ENCODE data around the gene GLDN. TPM values are rescaled to one million over a fixed set of nuclear protein-coding genes. Genes with fewer than 3 reads are reported as not detected.

The GLDN gene
- total and polyA plus RNA-seq, 7 donors = 0.07 to 1.7 (median 1.1) TPM

GRCh38 chr15:51369451-51369761, 28.0 kb downstream of the GLDN start:
- H3K36me3 ChIP-seq (ENCODE audit: insufficient read depth in 1 of 2, low read depth in 1 of 2) = no peaks in the 10 kb centered on the region
- no peaks in the 10 kb centered on the region for H3K9me3 ChIP-seq
- H3K27me3 ChIP-seq (ENCODE audit: insufficient read depth in 3 of 3, low read length in 2 of 3) = no peaks in the 10 kb centered on the region
- intact Hi-C loops (cut with DNase I) = no loop called here
- no peak overlapping the region for H3K27ac ChIP-seq
- TF ChIP-seq, protein P1, sequence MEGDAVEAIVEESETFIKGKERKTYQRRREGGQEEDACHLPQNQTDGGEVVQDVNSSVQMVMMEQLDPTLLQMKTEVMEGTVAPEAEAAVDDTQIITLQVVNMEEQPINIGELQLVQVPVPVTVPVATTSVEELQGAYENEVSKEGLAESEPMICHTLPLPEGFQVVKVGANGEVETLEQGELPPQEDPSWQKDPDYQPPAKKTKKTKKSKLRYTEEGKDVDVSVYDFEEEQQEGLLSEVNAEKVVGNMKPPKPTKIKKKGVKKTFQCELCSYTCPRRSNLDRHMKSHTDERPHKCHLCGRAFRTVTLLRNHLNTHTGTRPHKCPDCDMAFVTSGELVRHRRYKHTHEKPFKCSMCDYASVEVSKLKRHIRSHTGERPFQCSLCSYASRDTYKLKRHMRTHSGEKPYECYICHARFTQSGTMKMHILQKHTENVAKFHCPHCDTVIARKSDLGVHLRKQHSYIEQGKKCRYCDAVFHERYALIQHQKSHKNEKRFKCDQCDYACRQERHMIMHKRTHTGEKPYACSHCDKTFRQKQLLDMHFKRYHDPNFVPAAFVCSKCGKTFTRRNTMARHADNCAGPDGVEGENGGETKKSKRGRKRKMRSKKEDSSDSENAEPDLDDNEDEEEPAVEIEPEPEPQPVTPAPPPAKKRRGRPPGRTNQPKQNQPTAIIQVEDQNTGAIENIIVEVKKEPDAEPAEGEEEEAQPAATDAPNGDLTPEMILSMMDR (IDR thresholded peaks at IDR 0.05) = no peak
- no peak for DNase-seq
- H3K4me1 ChIP-seq = no peaks in the 10 kb centered on the region
- WGBS, 3 donors = 88 to 100% (median 97%) methylated on average over 1 of the region's 1 CpG
- H3K4me3 ChIP-seq = no peak overlapping the region
- no peak for ATAC-seq

DNA sequence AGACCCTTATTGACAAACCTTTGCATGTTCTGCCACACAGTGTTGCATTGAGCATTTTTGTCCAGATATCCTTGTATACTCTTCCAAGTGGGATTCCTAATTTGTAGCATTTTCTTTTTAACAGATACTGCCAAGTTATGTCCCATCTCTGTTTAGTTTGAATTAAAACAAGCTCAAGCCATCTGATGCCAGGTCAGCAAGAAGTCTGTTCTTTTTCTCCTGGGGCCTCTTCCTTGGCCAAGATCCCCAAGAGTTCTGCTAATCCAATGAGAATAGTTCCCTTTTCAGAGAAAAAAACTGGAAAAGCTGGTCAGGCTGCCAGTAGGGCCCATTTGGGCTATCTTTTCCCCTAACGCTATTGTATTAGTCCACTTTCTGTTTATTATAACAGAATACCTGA, 29.8 kb downstream of the GLDN start:
- Histone ChIP-seq H3K9me3 (no peaks in the 10 kb centered on the region), H3K36me3 (ENCODE audit: insufficient read depth in 1 of 2, low read depth in 1 of 2) (no peaks in the 10 kb centered on the region), H3K4me1 (no peaks in the 10 kb centered on the region), H3K4me3 (no peak overlapping the region), H3K27me3 (ENCODE audit: insufficient read depth in 3 of 3, low read length in 2 of 3) (no peaks in the 10 kb centered on the region), H3K27ac (no peak overlapping the region)
- ATAC-seq (no peak), DNase-seq (no peak)
- TF ChIP-seq, protein P1 (IDR thresholded peaks at IDR 0.05) = no peak
- WGBS, 3 donors = 52 to 90% (median 60%) methylated on average over 1 of the region's 1 CpG
- intact Hi-C loops (cut with DNase I) = no loop called here

DNA sequence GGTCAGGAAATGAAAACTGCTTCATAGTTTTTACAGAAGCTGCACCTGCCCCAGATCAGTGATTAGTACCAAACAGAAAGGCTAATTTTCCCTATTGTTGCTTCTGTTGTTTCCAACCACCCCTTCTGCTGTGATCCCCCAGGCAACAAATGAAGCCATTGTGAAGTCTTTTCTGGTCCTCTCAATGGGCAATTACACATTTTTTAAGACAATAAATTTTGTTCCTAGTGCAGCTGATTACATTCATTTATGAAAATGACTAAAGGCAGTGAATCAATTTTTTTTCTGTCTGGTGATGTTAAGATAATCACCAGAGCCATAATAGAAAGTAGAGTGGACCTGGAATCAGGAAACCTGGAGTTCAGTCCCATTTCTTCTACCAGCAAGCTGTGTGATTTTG, 32.7 kb downstream of the GLDN start:
- TF ChIP-seq, protein P1 (IDR thresholded peaks at IDR 0.05) = no peak
- no peak for DNase-seq
- intact Hi-C loops (cut with DNase I) = no loop called here
- no peaks in the 10 kb centered on the region for H3K36me3 ChIP-seq (ENCODE audit: insufficient read depth in 1 of 2, low read depth in 1 of 2)
- H3K4me3 ChIP-seq = no peak overlapping the region
- no peaks in the 10 kb centered on the region for H3K9me3 ChIP-seq
- ATAC-seq = no peak
- H3K27ac ChIP-seq = no peak overlapping the region
- no peaks in the 10 kb centered on the region for H3K4me1 ChIP-seq
- no peaks in the 10 kb centered on the region for H3K27me3 ChIP-seq (ENCODE audit: insufficient read depth in 3 of 3, low read length in 2 of 3)

- intact Hi-C loops (cut with DNase I) = no loop called here
- WGBS, 3 donors = 78 to 87% (median 86%) methylated on average over 3 of the region's 3 CpGs
- Histone ChIP-seq H3K4me3 (no peak overlapping the region), H3K4me1 (no peaks in the 10 kb centered on the region), H3K27me3 (ENCODE audit: insufficient read depth in 3 of 3, low read length in 2 of 3) (no peaks in the 10 kb centered on the region), H3K9me3 (no peaks in the 10 kb centered on the region), H3K27ac (no peak overlapping the region), H3K36me3 (ENCODE audit: insufficient read depth in 1 of 2, low read depth in 1 of 2) (no peaks in the 10 kb centered on the region)
- DNase-seq = no peak
- ATAC-seq = no peak
- TF ChIP-seq, protein P1 (IDR thresholded peaks at IDR 0.05) = no peak
Measured at GRCh38 chr15:51375966-51376640, 34.6 kb downstream of the GLDN start.

All from psoas muscle (tissue), 8 donors.